Brain pericyte (primary cell): ENCODE data around the gene TSSC4.

Experiments
- DNase-seq: peaks from one replicate; pipeline ENCODE4 v3.0.0-alpha.2; 2012; ENCODE audit warnings: low read depth, low spot score

Gene TSSC4

DNA sequence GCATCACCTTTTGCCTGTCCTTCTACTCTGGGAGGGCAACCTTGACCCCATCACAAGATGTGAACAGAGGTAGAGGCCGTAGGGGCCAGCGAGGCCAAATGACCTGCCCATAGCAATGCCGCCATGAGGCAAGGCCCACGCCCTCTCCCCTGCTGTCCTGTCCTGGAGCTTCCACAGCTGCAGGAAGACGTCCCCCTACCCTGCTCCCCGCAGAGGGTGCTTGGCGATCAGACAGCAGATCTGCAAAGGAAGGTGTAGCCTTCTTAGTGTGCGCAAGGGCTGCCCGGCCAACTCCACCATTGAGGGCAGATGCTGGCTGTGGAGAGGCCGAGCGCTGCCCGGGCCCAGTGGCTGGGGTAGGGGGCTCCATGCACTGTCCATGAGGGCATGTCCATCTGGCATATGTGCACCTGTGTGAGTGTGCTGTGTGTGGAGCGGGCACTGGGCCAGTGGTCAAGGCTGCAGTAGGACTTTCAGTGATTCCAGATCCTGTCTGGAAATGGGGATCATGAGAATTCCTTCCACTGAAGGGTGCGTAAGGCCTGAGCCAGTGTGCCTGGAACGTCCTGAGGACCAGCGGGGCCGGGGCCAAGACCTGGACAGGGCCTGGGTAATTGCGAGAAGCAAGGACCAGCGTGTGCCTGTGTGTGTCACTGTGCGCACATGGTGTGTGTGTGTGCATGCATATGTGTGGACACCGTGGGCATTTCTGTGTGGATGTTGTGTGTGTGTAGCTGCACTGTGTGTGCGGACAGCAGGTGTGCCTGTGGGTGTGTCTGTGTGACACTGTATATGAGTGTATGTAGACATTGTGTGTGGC lies 32.8 kb downstream of the TSSC4 start:
- no peak for DNase-seq

DNA sequence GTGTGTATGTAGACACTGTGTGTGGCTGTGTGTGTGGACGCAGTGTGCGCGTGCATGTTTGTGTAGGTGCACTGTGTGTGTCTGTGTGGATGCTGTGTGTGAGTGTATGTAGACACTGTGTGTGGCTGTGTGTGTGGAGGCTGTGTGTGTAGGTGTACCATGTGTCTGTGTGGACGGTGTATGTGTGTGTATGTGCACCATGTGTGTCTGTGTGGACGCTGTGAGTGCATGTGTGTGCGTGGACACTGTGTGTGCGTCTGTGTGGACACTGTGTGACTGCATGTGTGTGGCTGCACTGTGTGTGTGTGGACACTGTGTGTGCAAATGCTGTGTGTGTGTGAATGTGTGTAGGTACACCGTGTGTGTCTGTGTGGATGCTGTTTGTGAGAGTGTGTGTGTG lies 33.5 kb downstream of the TSSC4 start:
- no peak for DNase-seq

DNA sequence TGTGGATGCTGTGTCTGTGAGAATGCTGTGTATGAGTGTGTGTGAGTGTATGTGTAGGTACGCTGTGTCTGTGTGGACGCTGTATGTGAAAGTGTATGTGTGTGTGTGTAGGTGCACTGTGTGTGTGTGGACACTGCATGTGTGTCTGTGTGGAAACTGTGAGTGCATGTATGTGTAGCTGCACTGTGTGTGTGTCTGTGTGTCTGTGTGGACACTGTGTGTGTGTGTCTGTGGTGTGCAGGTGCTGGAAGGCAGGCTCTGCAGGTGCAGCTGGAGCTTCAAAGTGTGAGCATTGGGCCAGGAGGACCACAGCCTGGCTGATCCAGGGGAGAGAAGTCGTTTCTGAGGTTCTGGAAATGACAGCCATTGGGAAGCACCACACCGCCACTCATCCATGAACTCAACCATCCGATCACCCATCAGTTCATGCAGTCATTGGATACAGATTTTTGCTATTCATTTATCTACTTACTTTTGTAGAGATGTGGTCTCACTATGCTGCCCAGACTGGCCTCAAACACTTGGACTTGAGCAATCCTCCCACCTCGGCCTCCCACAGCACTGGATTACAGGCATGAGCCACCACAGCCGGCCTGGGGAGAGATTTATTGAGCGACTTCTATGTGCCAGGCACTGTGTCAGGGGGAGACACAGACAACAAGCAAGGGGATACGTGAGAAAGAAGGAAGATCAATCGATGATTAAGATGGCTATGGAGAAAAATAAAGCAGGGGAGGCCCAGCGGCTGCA lies 34.1 kb downstream of the TSSC4 start:
- DNase-seq = no peak

DNA sequence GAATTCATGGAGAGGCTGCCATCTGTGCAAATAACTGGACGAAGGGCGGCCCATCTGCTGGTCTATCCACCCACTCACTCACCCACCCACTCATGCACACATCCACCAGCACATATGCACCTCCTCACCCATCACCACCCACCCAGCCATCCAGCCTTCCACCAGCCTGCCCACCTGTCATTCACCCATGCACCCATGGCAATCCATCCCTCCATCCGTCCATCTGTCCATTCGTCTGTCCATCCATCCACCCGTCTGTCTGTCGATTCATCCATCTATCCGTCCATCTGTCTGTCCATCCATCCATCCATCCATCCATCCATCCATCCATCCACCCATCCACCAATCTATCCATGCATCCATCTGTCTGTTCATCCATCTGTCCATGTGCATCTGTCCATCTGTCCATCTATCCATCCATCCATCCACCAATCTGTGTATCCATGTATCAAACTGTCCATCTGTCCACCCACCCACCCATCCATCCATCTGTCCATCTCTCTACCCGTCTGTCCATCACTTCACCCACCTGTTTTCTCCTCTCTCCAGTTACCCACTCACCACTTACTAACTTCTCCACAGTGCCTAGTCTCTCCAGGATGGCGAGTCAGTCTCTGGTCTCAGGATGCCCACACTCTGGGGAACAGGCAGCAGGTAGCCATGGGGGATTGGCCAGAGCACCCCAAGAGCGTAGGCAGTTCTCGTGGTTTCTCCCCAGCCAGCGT lies 34.9 kb downstream of the TSSC4 start:
- no peak for DNase-seq

DNA sequence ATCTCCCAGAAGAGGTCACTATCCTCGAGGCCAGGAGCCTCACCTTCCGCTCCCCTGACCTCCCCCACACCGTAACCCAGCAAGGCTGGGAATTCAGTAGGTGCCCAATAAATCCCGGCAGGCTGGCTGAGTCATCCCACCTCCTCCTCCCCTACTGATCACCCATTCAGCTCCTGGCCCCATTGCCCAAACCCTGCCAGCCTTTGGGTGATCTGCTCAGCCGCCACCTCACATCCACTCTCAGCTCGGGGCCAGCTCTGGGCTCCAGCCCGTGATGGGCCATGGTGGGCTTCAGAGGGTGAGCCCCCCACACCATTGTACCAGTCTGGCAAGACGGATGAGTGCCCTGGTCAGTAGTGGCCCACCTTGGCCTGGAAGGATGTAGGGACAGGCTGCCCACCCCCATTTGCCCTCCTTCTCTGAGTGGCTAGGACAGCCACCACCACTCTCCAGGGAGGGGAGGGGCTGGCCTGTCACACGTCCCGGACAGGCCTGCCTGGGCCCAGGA lies 35.5 kb downstream of the TSSC4 start:
- DNase-seq = no peak

DNA sequence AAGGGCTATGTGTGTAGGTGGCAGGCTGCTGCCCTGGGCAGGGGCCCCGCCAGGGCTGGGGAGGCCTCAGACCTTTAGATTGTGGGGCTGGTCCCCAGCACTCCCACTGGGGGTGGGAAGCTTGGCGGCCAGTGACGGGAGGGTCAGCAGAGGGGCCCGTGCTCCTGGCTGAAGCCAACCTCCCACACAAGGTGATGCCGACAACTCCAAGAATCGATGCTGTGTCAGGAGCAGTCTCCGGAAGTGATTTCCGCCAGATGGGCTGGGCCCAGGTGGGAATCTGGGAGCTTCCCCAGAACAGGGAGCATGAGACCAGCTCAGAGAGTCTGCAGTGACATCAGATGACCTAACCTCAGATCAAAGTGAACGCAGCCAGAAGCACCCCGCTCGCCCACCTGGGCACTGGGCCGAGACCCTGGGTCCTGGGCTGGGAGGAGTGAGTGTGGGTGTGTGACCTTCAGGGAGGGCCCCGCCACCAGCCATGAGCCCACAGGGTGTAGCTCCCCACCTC lies 36.0 kb downstream of the TSSC4 start:
- DNase-seq = no peak

DNA sequence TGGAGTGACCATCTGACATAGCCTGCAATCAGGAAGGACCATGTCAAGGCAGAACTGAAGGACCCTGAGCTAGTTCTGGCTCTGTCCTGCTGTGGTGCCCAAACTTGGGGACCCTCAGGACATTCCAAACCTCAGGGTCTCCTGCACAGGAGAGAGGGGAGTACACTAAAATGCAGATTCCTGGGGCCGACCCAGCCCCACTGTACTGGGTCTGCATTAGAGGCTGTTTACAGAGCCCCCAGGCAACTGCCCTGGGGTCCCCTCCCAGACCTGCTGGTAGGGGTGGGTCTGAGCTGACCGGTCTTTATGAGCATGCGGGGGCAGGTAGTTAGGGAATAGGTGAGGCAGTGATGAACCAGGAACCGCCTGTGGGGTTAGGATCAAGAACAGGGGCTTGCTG lies 37.0 kb downstream of the TSSC4 start:
- no peak for DNase-seq

DNA sequence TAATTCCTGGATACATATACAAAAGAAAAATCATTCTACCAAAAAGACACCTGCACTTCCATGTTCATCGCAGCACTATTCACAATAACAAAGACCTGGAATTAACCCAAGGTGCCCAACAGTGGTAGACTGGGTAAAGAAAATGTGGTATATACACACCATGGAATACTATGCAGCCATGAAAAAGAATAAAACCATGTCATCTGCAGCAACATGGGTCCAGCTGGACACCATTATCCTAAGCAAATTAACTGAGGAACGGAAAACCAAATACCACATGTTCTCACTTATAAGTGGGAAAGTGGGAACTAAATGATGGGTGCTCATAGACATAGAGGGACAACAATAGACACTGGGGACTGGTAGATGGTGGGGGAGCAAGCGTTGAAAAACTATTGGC lies 39.3 kb downstream of the TSSC4 start:
- DNase-seq = no peak

DNA sequence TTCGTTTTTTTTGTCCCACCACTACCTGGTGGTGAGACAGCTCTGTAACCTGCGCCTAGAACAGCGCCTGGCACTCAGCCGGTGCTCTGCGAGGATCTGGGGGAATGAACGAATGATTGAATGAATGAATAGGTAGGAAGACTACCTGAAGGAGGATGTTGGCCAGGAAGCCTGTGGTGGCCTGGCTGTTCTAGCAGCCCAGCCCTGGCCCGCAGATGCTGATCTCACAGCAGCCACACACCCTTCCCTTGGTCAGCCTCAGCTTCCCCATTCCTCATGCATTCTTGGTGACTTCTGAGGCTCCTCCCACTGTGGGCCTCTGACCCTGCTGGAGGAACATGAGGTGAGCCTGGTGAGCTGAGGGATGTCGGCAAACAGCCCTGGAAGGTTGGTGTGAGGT lies 40.1 kb downstream of the TSSC4 start:
- DNase-seq = no peak

DNA sequence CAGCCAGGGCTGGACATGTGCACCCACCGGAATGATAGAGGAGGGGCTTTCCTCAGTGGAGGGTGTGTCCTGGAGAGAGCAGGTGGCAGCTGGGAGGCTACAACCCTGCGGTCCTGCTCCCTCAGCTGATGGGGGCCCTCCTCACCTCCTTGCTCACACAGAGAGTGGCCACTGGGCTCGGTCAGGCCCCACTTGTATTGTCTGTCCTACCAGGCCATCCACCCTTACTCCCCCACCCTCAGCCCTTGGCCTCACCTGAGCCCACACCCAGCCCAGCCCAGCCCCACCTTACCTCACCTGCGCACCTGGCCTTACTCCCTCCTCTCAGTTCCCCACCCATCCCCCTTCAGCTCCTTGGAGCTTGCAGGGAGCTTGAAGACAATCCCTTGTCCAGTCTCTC lies 40.6 kb downstream of the TSSC4 start:
- DNase-seq = no peak

DNA sequence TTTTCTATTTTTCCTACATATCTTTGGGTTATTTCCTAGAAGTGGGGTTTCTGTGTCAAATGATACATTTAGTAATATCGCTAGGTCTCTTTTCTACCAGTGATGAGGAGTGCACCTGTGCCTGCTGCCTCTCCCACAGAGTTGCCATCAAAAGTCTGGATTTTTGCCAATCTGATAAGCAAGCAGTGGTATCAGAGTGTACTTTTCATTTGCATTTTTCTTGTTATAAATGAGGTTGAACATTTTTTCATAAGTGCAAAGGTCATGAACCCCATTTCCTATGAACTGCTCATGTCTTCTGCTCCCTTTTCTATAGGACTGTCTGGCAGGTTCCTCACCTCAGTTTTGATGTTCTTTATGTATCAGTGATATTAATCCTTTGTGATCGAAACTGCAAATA lies 42.0 kb downstream of the TSSC4 start:
- DNase-seq = no peak

DNA sequence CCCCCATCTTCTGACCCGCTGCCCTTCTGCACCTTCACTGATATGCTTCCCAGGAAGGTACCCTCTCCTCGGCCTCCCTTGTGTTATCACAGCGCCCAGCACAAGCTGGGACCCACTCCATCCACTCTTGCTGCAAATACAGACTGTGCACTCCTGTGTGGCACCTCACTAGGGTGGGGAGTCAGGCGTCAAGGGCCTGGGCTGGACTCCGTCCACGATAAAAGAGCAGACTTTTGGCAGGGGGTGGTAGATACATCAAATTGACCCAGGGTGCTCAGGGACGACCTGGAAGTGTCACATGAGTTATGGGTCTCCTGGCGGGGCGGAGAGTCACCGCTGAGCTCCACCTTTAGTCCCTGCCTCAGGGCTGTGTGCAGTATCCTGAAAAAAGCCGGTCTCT lies 42.9 kb downstream of the TSSC4 start:
- no peak for DNase-seq

DNA sequence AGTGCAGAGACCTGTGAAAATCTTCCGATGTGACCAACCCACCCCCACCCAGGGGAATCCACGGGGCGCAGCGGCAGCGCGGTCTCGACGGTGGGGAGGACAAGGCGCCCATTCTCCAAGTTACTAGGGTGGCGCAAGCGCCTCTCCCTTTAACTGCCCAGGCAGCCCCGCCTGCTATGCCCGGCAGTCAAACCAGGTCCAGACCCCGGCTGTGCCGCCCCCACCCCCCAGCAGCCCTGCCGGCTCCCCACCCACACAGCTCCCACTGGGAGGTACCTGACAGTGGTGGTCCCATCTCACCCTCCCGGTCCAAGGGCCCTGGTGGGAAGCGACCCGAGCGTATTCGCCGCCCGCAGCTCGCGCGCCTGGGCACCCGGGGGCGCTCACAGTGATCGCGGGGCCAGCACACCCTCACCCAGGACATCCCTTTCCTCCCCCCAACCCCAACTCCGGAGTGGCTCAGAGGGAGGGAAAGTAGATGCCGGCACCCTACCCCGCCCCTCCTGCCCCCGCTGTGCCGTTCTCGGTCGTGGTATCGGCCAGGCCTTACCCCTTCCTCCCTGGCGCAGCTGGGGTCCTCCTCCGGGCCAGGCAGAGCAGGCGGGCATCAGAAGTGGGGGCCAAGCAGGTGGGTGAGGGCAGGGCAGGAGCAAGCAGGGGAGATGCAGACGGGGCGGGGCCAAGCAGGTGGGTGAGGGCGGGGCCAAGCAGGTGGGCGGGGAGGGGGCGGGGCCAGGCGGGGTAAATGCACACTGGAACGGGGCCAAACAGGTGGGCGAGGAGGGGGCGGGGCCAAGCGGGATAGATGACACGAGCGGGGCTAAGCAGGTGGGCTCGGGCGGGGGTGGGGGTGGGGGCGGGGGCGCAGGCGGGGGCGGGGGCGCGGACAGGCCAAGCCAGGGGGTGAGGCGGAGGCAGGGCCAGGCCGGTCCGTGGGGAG lies 43.6 kb downstream of the TSSC4 start, which contains the start of gene TRPM5:
TRPM5 (minus strand) TSS at position 634 of the 940 bp plus-strand sequence. CDS start 21,478 bp downstream, outside the sequence.
- no peak for DNase-seq

DNA sequence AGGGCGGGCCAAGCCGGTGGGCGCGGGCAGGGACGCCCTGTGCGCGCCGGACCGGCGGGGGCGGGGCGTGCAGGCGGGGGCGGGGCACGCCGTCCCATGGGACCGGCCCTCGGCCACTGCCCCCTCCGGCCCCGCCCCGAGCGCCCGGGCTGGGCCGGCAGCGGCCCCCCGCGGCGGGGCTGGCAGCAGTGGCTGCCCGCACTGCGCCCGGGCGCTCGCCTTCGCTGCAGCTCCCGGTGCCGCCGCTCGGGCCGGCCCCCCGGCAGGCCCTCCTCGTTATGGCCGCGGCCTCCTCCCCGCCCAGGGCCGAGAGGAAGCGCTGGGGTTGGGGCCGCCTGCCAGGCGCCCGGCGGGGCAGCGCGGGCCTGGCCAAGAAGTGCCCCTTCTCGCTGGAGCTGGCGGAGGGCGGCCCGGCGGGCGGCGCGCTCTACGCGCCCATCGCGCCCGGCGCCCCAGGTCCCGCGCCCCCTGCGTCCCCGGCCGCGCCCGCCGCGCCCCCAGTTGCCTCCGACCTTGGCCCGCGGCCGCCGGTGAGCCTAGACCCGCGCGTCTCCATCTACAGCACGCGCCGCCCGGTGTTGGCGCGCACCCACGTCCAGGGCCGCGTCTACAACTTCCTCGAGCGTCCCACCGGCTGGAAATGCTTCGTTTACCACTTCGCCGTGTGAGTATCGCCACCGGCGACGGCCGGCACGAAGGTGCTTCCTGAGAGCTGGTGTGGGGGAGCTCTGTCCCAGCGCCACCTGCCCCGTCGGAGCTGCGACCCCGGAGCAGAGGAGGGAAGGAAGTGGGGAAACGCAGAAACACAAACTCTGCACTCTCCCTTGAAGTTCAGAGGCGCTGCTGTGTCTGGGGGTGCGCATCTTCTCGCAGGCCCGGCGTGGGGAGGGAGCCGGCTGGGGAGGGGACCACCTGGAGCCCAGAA lies 44.5 kb downstream of the TSSC4 start, which contains the start of gene KCNQ1:
KCNQ1 (plus strand) TSS at position 188 of the 925 bp plus-strand sequence; CDS start at position 279, 91 bp downstream.
- DNase-seq = no peak

DNA sequence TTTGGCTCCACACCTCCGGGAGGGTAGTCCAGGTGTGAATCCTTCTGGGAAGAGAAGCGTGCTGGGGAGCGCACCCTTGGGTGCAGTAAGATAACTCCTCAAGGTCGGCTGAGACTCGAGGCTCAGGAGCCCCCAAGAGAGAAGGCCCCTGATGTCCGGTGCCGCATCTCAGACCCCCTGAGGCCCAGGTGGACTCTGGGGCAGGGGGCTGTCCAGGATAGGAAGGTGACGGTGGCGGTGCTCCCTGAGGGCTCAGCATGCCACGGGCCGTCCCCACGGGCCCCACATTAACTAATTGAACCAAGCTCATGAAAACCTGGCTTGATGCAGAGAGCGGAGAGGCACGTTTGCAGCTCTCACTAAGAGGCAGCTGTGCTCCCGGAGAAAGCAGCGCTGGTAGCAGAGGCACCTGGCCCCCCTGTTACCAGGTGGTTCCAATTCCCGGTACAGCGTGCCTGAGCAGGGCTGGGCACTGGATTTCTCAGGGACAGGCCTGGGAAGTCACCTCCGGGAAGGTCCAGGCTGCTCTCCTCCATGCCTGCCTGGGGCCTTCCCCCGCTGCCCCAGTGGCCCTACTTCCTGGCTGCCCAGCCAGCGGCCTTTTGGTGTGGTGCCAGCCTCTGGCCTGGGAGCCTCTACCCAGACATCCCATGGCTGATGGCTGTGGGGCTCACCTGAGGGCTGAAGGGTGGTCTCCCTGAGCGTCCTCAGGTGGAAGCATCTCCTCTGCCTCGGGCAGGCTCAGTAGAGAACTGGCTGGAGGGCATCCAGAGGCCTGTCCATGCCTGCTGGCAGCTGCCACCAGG lies 45.4 kb downstream of the TSSC4 start:
- no peak for DNase-seq

DNA sequence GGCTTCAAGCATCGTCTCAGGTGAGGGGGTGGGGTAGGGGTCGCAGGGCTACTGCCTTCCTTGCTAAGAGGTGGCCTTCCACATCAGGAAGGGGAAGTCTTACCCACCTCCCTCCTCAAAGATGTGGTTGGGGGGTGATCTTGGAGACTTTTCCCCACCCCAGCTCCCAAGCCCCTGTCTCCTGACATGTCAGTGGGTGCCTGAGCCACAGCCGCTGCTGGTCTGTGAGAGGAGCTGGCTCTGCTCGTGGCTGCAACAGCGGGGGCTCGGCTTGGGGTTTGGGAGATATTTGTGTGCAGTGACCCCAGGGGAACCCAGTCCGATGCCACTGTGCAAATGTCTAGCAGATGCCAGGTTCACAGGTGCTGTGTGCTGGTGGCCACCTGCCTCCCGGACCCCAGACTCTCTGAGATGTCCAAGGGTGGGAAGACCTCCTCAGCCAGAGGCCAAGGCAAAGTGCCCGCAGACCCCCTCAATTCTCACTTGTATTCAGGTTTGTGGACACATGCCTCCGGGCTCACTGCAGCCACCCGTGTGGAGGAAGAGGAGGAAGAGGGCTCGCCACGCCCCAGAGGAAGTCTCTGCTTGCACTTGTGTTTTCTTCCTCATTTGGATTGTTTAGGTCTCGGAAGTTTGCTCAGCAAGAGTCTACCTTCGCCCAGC lies 46.2 kb downstream of the TSSC4 start:
- DNase-seq = no peak

DNA sequence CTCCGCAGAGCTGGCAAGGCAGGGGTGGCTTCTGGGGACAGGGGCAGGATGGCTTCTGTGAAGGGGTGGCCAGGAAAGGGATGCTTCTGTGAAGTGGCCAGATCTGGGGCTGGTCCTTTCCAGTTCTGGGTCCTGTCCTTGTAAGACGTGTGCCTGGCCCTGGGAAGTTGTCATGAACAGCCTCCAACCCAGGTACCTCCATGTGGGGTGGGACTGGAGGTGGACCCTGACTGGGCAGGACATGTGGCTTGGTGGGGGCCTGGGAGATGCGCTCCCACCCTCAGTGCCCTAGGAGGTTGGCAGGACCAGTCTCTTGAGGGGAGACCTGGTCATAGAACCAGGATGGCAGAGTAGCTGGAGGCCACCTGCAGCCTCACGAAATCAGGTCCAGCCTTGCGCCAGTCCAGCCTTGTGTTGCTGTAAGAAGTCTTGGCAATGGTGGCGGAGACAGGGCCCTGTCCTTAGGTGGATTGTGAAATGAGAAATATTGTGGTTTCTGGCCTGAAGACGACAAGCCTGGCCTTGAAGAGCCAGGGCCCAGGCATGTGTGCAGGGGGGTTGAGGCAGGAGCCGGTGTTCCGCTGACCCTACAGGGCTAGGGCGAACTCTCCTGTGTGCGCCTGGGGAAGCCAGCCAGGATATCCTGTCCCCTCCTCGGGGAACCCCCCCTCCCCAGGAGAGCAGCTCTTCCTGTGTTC lies 46.9 kb downstream of the TSSC4 start:
- no peak for DNase-seq
